HUDEP-2 (cell line): ENCODE data around the gene CLCF1.
"Not testable (repeated sequence)": the region's sequence is repeated elsewhere in the genome, so short reads cannot be mapped to it uniquely, and the experiment has no call there.

Experiments
- DNase-seq, 76 experiments: peaks; one replicate each; lab custom pipeline; 2025; ENCODE audit not compliant: unreplicated experiment in 76 of 76; lab: John Stamatoyannopoulos, UW

CLCF1 gene

DNA sequence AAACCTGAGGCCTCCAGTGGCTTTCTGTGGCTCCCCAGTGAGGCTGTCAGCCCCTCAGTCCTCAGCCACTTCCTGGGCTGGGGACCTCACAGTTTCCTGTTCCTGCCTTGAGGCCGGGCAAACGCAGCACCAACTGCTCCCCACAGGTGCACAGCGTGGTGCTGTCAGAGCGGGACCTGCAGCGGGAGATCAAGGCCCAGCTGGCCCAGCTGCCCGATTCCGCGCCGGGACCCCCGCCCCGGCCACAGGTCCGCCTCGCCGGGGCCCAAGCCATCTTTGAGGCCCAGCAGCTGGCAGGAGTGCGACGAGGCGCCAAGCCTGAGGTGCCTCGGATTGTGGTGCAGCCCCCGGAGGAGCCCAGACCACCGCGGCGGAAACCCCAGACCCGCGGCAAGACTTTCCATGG, 35.9 kb upstream of the CLCF1 start:
- no peak for DNase-seq

DNA sequence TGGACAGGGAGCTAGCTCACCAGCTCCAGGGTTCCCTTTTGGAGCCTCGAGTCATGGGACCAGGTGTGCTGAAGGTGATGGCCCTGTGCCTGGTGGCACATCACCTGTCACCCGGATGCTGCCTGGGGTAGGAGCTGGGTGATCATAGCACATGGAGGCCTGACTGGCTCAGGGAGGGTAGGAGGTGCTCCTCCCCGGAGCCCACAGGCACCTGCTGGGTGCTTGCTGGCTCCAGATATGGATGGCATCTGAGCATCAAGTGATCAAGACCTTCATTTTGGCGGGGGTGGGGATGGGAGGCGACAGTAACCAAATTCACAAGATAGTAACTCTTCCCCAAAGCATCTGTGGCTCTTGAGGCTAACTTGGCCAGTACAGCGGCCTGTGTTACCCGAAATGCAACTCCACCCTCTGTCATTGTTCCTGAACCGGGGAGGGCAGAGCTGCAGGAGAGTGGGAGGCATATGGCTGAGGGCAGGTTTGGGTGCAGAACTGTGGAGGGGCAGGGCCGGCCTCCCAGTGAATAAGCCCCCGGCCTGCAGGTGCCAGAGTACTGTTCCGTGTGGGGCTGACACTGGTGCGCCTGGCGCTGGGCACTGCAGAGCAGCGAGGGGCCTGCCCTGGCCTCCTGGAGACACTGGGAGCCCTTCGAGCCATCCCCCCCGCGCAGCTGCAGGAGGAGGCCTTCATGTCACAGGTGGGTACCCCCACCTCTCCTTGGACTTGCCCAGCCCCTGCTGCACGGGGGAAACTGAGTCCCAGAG, 35.2 kb upstream of the CLCF1 start:
- peak in 31 of 76 experiments; percentile 10 to 66 (median 31) for DNase-seq

DNA sequence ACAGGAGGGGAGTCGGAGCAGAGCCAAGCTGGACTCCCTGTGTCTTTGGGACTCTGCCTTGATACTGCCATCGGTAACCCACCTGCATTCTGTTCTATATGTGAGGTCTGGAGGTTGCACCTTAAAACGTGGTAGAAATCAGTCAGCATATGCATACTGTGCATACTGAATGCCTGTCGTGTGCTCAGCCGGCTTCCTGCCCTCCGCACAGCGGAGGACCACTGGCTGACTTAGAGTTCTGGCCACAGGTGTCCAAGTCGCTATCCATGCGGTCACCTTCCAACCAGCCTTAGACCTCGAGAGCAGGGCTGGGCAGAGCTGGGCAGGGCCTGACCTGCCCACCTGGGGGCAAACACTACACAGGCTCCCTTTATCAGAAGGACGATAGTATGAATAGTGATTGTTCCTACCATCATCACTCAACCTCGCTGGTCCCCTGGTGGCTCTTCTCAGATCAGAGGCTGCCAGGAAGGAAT, 34.3 kb upstream of the CLCF1 start:
- no peak for DNase-seq

DNA sequence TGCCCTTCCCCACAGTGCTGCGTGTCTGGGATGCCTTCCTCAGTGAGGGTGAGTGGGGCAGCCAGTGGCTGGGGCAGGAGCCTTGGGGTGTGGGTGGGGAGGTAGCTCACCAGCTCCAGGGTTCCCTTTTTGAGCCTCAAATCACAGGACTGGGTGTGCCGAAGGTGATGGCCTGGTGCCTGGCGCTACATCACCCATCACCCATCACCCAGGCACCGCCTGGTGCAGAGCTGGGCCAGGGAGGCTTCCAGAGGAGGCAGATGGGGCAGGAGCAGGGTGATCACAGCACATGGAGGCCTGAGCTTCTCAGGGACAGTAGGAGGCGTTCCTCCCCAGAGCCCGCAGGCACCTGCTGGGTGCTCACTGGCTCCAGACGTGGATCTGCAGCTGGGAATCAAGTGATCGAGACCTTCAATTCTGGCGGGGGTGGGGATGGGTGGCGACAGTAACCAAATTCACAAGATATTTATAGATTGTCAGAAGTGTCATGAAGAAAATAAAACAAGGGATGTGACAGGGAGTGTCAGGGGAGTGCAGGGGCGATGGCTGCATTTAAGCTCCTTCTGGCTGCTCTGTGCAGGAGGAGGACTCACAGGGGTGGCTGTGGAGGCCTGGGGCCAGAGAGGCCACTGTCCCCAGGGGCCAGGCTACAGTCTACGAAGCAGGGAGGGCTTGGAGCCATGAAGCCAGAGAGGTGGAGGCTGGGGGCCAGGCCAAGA, 33.7 kb upstream of the CLCF1 start:
- DNase-seq, result no peak

DNA sequence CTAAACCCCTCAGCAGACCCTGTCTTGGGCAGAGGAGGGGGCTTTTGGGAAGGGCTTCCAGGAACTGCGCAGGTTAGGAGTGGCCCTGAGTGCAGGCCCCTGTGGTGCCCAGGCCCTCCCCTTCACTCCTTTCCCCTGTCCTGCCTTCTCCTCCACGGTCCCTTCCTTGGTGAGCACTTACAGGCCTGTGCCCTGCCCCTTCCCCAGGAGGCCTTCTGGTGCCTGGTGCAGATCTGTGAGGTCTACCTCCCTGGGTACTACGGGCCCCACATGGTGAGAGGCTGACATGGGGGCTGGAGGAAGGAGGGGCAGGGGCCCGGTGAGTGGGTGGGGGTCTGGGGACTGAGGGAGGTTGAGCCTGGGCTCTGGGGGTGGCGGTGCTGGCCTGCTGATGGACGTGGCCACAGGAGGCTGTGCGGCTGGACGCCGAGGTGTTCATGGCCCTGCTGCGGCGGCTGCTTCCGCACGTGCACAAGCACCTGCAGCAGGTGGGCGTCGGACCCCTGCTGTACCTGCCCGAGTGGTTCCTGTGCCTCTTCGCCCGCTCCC, 33.1 kb upstream of the CLCF1 start:
- DNase-seq, result no peak

DNA sequence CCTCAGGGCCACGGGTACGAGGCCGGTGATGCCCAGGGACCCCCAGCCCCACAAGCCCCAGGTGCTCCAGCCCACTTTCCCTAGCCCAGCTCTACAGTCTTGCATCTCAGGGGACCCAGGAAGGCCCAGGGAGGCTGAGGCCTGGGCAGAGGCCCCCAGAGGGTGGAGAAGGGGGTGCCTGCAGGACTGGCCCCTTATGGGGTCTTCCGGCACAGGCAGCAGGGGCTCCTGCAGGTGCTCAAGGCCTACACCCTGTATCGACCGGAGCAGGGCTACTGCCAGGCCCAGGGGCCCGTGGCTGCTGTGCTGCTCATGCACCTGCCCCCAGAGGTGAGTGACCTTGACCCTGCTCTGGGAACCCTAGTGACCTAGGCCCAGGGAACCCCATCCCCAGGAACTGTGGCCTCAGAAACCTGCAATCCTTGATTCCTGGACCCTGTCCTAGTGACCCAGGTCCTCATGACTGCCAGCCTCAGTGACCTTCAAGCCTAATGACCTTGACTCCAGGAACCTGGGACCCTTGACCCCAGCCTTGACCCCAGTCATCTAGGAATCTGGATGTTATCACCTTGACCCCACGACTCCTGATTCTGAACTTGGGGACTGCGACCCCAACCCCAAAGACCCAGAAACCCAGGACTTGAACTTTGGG, 32.4 kb upstream of the CLCF1 start:
- DNase-seq, result no peak

DNA sequence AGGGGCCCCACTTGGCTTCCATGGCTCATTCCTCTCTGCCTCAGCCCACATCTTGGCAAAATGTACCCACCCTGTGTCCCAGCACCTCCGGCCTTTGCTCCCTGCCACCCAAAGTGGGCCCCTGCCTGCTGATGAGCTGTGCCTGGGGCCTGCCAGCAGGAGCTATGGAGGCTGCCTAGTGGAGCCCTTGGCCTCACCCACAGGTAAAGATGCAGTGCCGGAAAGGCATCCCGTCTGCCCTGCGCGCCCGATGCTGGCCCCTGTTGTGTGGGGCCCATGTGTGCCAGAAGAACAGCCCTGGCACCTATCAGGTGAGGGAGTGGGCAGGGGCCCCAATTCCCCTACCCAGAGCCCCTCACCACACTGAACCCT, 31.8 kb upstream of the CLCF1 start:
- no peak for DNase-seq

DNA sequence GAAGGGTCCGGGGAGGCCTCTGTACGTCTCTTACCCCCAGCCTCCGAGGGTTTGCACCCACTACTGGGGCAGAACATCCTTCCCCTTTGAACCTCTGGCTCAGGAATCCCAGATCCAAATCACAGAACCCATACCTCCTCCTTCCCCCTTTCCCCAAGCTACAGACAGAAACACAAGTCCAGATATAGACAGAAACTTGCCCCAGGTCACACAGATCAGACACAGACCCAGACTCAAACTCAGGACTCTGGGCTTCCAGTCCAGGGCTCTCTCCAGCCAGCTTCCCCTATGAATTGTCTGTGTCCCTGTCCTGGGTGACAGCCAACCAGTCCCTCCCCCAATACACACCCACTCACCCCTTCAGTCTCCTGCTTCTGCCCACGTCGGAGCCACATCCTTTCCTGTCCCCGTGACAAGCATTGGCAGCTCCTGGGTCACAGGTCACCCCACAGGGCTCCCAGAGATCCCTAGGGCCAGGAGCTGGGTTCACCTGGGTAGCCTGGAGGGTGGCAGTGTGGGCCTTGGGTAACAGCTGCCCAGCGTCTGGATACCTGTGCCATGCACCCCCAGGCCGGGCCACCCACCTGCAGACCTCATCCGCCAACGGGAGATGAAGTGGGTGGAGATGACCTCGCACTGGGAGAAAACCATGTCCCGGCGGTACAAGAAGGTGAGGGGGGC, 31.3 kb upstream of the CLCF1 start:
- DNase-seq, result peak in 6 of 76 experiments; percentile 13 to 34 (median 24)

DNA sequence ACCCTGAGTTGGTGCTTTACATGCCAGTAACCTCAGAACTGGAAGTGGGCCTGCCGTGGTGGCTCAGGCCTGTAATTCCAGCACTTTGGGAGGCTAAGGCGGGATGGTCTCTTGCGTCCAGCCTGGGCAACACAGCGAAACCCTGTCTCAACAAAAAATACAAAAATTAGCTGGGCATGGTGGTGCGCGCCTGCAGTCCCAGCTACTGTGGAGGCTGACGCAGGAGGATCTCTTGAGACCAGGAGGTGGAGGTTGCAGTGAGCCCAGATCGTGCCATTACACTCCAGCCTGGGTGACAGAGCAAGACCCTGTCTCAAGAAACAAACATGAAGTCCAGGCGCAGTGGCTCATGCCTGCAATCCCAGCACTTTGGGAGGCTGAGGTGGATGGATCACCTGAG, 29.7 kb upstream of the CLCF1 start:
- DNase-seq, result not testable (repeated sequence)

DNA sequence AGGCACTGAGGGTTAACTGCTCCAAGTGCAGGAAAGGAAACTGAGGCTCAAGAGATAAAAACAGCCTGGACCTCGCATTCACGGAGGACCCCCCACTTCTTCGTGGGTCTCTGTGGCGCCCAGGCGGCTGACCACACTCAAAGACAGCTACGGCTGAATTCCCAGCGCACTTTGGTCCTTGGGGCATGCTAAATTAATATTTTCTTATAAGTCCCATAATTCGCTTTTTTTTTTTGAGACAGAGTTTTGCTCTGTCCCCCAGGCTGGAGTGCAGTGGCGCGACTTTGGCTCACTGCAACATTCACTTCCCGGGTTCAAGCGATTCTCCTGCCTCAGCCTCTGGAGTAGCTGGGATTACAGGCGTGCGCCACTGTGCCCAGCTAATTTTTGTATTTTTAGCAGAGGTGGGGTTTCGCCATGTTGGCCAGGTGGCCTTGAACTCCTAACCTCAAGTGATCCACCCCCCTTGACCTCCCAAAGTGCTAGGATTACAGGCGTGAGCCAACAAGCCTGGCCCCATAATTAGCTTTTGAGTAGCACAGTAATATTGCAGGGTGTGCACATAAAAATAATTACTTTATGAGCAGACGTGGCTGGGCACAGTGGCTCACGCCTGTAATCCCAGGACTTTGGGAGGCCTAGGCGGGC, 28.9 kb upstream of the CLCF1 start:
- not testable (repeated sequence) for DNase-seq

DNA sequence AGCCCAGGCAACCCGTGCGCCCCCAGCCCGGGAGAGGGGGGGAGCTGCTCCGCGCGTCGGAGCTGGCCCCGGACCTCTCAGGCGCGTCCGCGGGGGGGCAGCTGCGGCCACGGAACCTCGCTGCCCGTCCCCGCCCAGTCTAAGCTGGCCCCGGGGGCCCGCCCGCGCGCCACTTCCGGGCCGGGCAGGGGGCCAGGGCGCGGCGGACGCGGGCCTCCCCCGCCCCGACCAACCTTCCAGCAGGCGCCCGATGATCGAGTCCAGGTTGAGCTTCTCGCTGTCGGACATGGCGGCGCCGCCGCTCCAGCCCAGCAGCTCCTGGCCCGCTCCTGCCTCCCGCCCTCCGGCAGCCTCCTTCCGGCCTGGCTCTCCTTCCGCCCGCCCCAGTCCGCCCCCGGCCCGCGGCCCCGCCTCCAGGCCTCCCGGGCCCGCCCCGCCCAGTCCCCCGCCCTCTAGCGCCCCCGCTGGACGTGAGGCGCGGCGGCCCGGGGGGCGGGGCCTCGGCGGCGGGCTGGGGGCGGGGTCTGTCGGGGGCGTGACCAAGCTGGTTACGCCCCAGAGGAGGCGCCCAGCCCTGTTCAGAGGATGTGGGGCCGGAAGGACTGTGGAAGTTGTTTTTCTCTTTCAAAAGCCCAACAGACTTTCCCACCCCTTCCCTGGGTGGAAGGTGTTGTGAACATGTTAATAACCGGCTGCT, 28.2 kb upstream of the CLCF1 start, which contains the start of gene PPP1CA:
Gene PPP1CA (minus strand): TSS at position 364 of the 697 bp plus-strand sequence. CDS start 76 bp downstream, at position 288.
- peak in 72 of 76 experiments; percentile 38 to 92 (median 80) for DNase-seq

DNA sequence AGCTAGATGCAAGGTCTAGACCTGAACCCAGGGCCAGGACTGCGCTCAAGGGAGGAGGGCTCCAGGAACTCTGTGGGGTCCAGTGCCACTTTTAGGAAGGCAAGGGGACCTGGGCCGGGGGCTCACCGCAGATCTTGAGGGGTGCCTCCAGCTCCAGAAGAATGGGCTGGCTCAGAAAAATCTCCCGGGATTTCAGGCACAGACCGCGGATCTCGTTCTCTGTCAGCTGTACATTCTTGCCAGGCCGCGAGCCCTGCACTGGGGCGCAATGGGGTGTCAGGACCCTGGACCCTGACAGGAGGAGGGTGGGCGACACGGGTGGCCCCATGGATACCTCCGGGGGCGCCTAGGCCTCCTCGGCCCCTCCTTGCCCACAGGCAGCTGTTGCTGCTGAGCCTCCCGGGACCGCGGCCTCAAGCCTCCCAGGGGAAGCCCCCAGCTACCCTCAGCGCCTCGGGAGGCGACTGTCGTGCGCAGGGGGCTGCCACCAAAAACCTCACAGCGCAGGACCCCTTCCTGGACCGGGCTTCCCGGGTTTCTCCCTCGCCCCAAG, 27.6 kb upstream of the CLCF1 start:
- no peak for DNase-seq

DNA sequence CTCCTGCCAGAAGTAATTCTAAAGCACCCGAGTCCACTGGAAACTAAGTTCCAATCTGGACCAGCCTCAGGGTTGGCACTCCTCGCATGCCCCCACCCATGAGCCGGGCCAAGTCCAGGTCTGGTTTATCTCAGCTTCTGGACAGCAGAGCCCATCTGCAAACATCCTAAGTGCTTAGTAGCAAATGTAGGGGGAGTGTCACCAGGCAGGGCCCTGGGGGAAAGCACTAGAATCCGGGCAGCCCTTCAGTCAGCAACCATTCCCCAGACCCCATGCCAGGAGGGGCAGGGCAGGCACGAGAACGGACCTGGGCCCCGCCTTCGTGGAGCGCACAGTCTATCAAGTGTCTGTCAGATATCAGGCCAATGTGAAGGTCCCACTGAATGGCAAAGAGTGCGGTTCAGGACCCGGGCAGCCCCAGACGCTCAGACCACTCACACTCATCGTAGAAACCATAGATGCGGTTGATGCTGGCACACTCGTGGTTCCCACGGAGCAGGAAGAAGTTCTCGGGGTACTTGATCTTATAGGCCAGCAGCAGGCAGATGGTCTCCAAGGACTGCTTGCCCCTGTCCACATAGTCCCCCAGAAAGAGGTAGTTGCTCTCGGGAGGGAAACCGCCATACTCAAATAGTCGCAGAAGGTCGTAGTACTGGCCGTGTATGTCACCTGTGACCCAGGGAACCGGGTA, 27.0 kb upstream of the CLCF1 start:
- peak in 3 of 76 experiments; percentile 8 to 20 (median 17) for DNase-seq

DNA sequence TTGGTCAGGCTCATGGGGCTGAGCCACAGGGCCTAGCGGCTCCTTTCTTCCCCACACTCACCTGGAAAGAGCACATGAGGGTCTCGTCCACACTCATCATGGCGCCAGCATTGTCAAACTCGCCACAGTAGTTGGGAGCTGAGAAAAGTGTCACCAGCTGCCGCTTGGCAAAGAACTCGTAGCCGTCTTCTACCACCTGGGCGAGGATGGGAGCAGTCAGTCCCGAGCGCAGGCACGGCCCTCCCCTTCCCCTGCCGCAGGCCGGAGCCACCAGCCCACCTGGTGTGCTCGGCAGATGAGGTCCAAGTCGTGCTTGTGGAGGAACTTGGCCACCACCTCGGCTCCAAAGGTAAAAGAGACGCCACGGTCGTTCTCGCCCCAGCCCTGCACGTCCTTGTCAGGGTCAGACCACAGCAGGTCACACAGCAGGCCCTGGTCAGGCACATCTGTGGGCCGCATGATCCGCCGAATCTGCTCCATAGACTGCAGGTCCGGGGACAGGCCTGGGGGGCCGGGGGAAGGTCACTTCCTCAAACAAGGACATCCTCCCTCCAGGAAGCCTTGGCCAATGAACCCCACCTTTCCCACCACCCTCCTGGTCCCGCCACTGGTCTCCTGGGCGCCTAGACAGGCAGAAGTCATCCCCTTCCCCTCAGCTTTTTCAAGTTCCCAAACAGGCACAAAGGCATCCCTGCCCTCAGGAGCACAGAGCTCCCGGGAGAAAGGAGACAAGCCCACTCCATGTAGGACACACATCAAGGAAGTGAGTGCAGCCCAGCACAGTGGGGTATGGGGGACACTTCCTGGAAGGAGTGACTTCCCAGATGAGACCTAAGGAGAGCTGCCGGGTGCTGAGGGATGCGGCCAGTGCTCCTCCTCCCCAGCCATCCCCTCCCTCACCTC, 25.5 kb upstream of the CLCF1 start:
- no peak for DNase-seq

DNA sequence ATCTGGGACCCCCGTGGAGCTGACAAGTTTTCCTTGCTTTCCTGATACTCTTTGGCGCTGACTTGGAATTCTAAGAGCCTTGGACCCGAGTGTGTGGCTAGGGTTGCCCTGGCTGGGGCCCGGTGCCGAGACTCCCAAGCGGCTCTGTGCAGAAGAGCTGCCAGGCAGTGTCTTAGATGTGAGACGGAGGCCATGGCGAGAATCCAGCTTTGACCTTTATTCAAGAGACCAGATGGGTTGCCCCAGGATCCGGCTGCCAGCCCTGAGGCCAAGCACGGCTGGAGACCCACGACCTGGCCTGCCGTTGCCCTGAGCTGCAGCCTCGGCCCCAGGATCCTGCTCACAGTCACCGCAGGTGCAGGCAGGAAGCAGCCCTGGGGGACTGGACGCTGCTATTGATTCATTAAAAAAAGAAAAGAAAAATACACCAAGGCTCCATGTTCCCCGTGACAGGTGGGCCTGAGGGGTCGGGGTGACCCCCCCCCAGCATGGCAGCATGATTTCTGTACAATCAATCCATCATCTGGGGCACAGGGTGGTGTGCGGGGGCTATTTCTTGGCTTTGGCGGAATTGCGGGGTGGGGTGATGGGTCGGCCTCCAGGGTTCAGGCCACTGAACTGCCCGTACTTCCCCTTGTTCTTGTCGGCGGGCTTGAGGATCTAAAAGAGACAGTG, 24.7 kb upstream of the CLCF1 start:
- no peak for DNase-seq

DNA sequence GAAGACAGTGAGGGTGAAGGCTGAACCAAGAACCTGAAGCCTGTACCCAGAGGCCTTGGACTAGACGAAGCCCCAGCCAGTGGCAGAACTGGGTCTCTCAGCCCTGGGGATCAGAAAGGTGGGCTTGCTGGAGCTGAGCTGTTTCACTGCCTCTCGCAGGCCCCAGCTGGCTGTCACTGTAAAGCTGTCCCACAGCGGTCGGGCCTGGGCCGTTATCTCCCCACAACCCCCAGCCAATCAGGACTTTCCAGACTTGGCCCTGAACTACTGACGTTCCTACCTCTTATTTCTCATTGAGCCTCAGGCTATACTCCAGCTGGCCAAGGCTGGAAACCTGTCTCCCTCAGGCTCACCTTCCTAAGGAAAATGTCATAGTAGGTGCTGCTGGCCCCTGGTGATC, 24.1 kb upstream of the CLCF1 start:
- peak in 11 of 76 experiments; percentile 15 to 51 (median 28) for DNase-seq
